Hepatocyte (in vitro differentiated cells): ENCODE results near the gene MRTFA. TPM values are rescaled to one million over a fixed set of nuclear protein-coding genes. Genes with fewer than 3 reads are reported as not detected.

Experiments
- DNase-seq: peaks from one replicate; pipeline ENCODE4 v3.0.0-alpha.2; 2016; ENCODE audit warnings: low spot score
- H2AFZ ChIP-seq: fragments of 200-600 bp; sonication (generic); 2 replicates; pipeline ENCODE4 v1.6.0; 2016; ENCODE audit warnings: antibody characterized with exemption, mild to moderate bottlenecking
- H3K27ac ChIP-seq: fragments of 200-600 bp; sonication (generic); 2 replicates; pipeline ENCODE4 v1.5.1; 2016; ENCODE audit warnings: mild to moderate bottlenecking
- H3K27me3 ChIP-seq: fragments of 200-600 bp; sonication (generic); 2 replicates; pipeline ENCODE4 v1.6.1; 2016
- H3K36me3 ChIP-seq: fragments of 200-600 bp; sonication (generic); replicated peaks from 2 replicates; pipeline ENCODE4 v1.5.1; 2016; ENCODE audit warnings: low read depth; ENCODE audit not compliant: insufficient read depth
- H3K4me1 ChIP-seq: fragments of 200-600 bp; sonication (generic); 2 replicates; pipeline ENCODE4 v1.5.1; 2016; ENCODE audit warnings: mild to moderate bottlenecking, moderate library complexity; ENCODE audit not compliant: insufficient read depth
- H3K4me2 ChIP-seq: fragments of 200-600 bp; sonication (generic); 2 replicates; pipeline ENCODE4 v1.6.0; 2016
- H3K4me3 ChIP-seq: fragments of 200-600 bp; sonication (generic); 2 replicates; pipeline ENCODE4 v1.5.1; 2016; ENCODE audit warnings: mild to moderate bottlenecking
- H3K79me2 ChIP-seq: fragments of 200-600 bp; sonication (generic); 2 replicates; pipeline ENCODE4 v1.6.0; 2017; ENCODE audit warnings: mild to moderate bottlenecking
- H3K9me2 ChIP-seq: fragments of 200-600 bp; sonication (generic); replicated peaks from 2 replicates; pipeline ENCODE4 v1.6.0; 2017; ENCODE audit warnings: mild to moderate bottlenecking; ENCODE audit not compliant: insufficient read depth
- H3K9me3 ChIP-seq: fragments of 200-600 bp; sonication (generic); 2 replicates; pipeline ENCODE4 v1.5.1; 2016; ENCODE audit warnings: low read depth, mild to moderate bottlenecking
- H4K20me1 ChIP-seq: fragments of 200-600 bp; sonication (generic); 2 replicates; pipeline ENCODE4 v1.6.0; 2016; ENCODE audit warnings: mild to moderate bottlenecking; ENCODE audit not compliant: insufficient read depth, poor library complexity, severe bottlenecking
- CTCF ChIP-seq: fragments of 200-600 bp; sonication (generic); IDR thresholded peaks from 2 replicates; pipeline ENCODE4 v1.5.1; 2016; ENCODE audit warnings: antibody characterized with exemption, mild to moderate bottlenecking; ENCODE audit not compliant: poor library complexity
- EZH2 ChIP-seq: fragments of 200-600 bp; sonication (generic); IDR thresholded peaks from 2 replicates; pipeline ENCODE4 v1.6.1; 2016; ENCODE audit warnings: antibody characterized with exemption, mild to moderate bottlenecking, borderline replicate concordance
- EZH2phosphoT487 ChIP-seq: fragments of 200-600 bp; sonication (generic); IDR thresholded peaks from one replicate; pipeline ENCODE4 v1.6.1; 2018; ENCODE audit warnings: antibody characterized with exemption, mild to moderate bottlenecking, low read depth, moderate library complexity; ENCODE audit not compliant: unreplicated experiment, severe bottlenecking
- WGBS: methylation state at CpG from one replicate; pipeline ENCODE4 v1.1.6; 2016; ENCODE audit warnings: low lambda C conversion rate; ENCODE audit errors: missing lambda C conversion rate; 5-methylcytosine and 5-hydroxymethylcytosine counted together
- polyA plus RNA-seq: library from polyadenylated mRNA; unstranded; fragments of >200 nt; fragmentation: Nextera tagmentation; extraction: Ambion mirVana; gene quantifications from 2 replicates; pipeline ENCODE4 v1.2.1, GENCODE V29; 2016
- total RNA-seq: library from RNA; depleted of rRNA; stranded (reverse); fragments of >200 nt; gene quantifications from 2 replicates; pipeline ENCODE4 v1.2.3, GENCODE V29; 2014

Gene MRTFA
- total and polyA plus RNA-seq, 2 experiments from 2014 or later: 19.0 to 29.7 TPM

- DNase-seq: no peak
- H3K9me2 ChIP-seq: no peaks in the 10 kb centered on the region
- no peaks in the 10 kb centered on the region for H3K4me1 ChIP-seq
- H3K27ac ChIP-seq: no peak overlapping the region
- H3K4me2 ChIP-seq: no peak overlapping the region
- no peak overlapping the region for H3K4me3 ChIP-seq
- H2AFZ ChIP-seq: no peak overlapping the region
- peaks cover 46% of the 10 kb centered on the region for H3K79me2 ChIP-seq
- whole genome bisulfite sequencing: 82% methylated on average over 6 of the region's 6 CpGs
- TF ChIP-seq EZH2 (no peak), CTCF (no peak), EZH2phosphoT487 (no peak)
- no peaks in the 10 kb centered on the region for H3K36me3 ChIP-seq
- H3K9me3 ChIP-seq: no peaks in the 10 kb centered on the region
- H4K20me1 ChIP-seq: no peaks in the 10 kb centered on the region
- no peaks in the 10 kb centered on the region for H3K27me3 ChIP-seq
Measured at GRCh38 chr22:40479126-40479800, 157.3 kb downstream of the MRTFA start.

- Histone ChIP-seq H3K4me2 (no peak overlapping the region), H3K79me2 (peaks cover 45% of the 10 kb centered on the region), H3K36me3 (no peaks in the 10 kb centered on the region), H3K4me3 (no peak overlapping the region), H3K9me3 (no peaks in the 10 kb centered on the region), H3K27me3 (no peaks in the 10 kb centered on the region), H4K20me1 (no peaks in the 10 kb centered on the region), H3K27ac (no peak overlapping the region), H3K4me1 (no peaks in the 10 kb centered on the region), H2AFZ (no peak overlapping the region), H3K9me2 (no peaks in the 10 kb centered on the region)
- DNase-seq: no peak
- 94% methylated on average over 11 of the region's 11 CpGs for WGBS
- TF ChIP-seq EZH2phosphoT487 (no peak), EZH2 (no peak), CTCF (no peak)
Measured at GRCh38 chr22:40478338-40479125, 158.0 kb downstream of the MRTFA start.

- Histone ChIP-seq H2AFZ (no peak overlapping the region), H3K79me2 (peaks cover 42% of the 10 kb centered on the region), H3K27ac (no peak overlapping the region), H3K4me2 (no peak overlapping the region), H4K20me1 (no peaks in the 10 kb centered on the region), H3K4me3 (no peak overlapping the region), H3K27me3 (no peaks in the 10 kb centered on the region), H3K4me1 (no peaks in the 10 kb centered on the region), H3K9me3 (no peaks in the 10 kb centered on the region), H3K36me3 (no peaks in the 10 kb centered on the region), H3K9me2 (no peaks in the 10 kb centered on the region)
- DNase-seq: no peak
- TF ChIP-seq EZH2: no peak
- TF ChIP-seq EZH2phosphoT487: no peak
- no peak for TF ChIP-seq CTCF
- 60% methylated on average over 5 of the region's 5 CpGs for whole genome bisulfite sequencing
Measured at GRCh38 chr22:40477683-40478337, 158.7 kb downstream of the MRTFA start.
